ENCODE results near the gene GORASP2. TPM values are rescaled to one million over a fixed set of nuclear protein-coding genes. Genes with fewer than 3 reads are reported as not detected.

Gene GORASP2
- total and polyA plus RNA-seq, 2 experiments from 2014 or later = 44.5 to 45.2 TPM

- Mint-ChIP-seq H3K27me3 (ENCODE audit: insufficient read depth, low read depth, poor library complexity) (peaks cover 6% of the 10 kb centered on the region), H3K9me3 (peaks cover 73% of the 10 kb centered on the region), H3K4me3 (no peak overlapping the region), H3K36me3 (ENCODE audit: low read depth) (peaks cover 53% of the 10 kb centered on the region), H3K27ac (no peak overlapping the region), H3K4me1 (no peaks in the 10 kb centered on the region)
- Histone ChIP-seq H3K4me1 (ENCODE audit: insufficient read depth) (no peaks in the 10 kb centered on the region), H3K9me2 (ENCODE audit: insufficient read depth) (no peaks in the 10 kb centered on the region), H3F3A (replicated peaks; ENCODE audit: low read depth) (no peaks in the 10 kb centered on the region), H4K20me1 (replicated peaks; ENCODE audit: insufficient read depth) (no peaks in the 10 kb centered on the region), H3K4me3 (no peak overlapping the region), H3K27ac (ENCODE audit: low read depth) (no peak overlapping the region), H3K4me2 (no peak overlapping the region), H3K36me3 (ENCODE audit: insufficient read depth) (no peaks in the 10 kb centered on the region), H2AFZ (no peak overlapping the region), H3K79me2 (replicated peaks; ENCODE audit: insufficient read depth) (no peaks in the 10 kb centered on the region), H3K27me3 (ENCODE audit: insufficient read depth) (no peaks in the 10 kb centered on the region)
- no peak for ATAC-seq
- no peak for TF ChIP-seq JUNB (IDR thresholded peaks at IDR 0.05; ENCODE audit: unreplicated experiment)
- TF ChIP-seq STAT1 (IDR thresholded peaks at IDR 0.05; ENCODE audit: unreplicated experiment) = no peak
- TF ChIP-seq ZNF114 (CRISPR knock-in tag; IDR thresholded peaks at IDR 0.05) = no peak
- no peak for TF ChIP-seq EZH2 (IDR thresholded peaks at IDR 0.05; ENCODE audit: low read depth, unreplicated experiment)
- TF ChIP-seq, protein P1, sequence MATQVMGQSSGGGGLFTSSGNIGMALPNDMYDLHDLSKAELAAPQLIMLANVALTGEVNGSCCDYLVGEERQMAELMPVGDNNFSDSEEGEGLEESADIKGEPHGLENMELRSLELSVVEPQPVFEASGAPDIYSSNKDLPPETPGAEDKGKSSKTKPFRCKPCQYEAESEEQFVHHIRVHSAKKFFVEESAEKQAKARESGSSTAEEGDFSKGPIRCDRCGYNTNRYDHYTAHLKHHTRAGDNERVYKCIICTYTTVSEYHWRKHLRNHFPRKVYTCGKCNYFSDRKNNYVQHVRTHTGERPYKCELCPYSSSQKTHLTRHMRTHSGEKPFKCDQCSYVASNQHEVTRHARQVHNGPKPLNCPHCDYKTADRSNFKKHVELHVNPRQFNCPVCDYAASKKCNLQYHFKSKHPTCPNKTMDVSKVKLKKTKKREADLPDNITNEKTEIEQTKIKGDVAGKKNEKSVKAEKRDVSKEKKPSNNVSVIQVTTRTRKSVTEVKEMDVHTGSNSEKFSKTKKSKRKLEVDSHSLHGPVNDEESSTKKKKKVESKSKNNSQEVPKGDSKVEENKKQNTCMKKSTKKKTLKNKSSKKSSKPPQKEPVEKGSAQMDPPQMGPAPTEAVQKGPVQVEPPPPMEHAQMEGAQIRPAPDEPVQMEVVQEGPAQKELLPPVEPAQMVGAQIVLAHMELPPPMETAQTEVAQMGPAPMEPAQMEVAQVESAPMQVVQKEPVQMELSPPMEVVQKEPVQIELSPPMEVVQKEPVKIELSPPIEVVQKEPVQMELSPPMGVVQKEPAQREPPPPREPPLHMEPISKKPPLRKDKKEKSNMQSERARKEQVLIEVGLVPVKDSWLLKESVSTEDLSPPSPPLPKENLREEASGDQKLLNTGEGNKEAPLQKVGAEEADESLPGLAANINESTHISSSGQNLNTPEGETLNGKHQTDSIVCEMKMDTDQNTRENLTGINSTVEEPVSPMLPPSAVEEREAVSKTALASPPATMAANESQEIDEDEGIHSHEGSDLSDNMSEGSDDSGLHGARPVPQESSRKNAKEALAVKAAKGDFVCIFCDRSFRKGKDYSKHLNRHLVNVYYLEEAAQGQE (IDR thresholded peaks at IDR 0.05; ENCODE audit: unreplicated experiment) = no peak
- TF ChIP-seq POLR2AphosphoS5 (IDR thresholded peaks at IDR 0.05; ENCODE audit: low read depth) = no peak
- TF ChIP-seq EZH2phosphoT487 (IDR thresholded peaks at IDR 0.05; ENCODE audit: unreplicated experiment) = no peak
- TF ChIP-seq NANOG (IDR thresholded peaks at IDR 0.05; ENCODE audit: borderline replicate concordance) = no peak
- TF ChIP-seq ETS1 (IDR thresholded peaks at IDR 0.05) = no peak
- TF ChIP-seq ZNF331 (CRISPR knock-in tag; IDR thresholded peaks at IDR 0.05; ENCODE audit: low read depth) = no peak
- TF ChIP-seq ZNF462 (CRISPR knock-in tag; IDR thresholded peaks at IDR 0.05) = no peak
- TF ChIP-seq, protein P2, sequence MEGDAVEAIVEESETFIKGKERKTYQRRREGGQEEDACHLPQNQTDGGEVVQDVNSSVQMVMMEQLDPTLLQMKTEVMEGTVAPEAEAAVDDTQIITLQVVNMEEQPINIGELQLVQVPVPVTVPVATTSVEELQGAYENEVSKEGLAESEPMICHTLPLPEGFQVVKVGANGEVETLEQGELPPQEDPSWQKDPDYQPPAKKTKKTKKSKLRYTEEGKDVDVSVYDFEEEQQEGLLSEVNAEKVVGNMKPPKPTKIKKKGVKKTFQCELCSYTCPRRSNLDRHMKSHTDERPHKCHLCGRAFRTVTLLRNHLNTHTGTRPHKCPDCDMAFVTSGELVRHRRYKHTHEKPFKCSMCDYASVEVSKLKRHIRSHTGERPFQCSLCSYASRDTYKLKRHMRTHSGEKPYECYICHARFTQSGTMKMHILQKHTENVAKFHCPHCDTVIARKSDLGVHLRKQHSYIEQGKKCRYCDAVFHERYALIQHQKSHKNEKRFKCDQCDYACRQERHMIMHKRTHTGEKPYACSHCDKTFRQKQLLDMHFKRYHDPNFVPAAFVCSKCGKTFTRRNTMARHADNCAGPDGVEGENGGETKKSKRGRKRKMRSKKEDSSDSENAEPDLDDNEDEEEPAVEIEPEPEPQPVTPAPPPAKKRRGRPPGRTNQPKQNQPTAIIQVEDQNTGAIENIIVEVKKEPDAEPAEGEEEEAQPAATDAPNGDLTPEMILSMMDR (conservative IDR thresholded peaks at IDR 0.05; ENCODE audit: low read depth in 2 of 2) = no peak
- TF ChIP-seq CREB1 (CRISPR knock-in tag; IDR thresholded peaks at IDR 0.05; ENCODE audit: low read depth) = no peak
- peak; percentile 38 for DNase-seq (ENCODE audit: low spot score)
Measured at GRCh38 chr2:170917219-170917913, 11.7 kb upstream of the GORASP2 start.
